Measurements from ENCODE around the gene IQCK.

GRCh38 chr16:19754644-19755036 lies 36.6 kb downstream of the IQCK start:
- TF ChIP-seq, protein P1, sequence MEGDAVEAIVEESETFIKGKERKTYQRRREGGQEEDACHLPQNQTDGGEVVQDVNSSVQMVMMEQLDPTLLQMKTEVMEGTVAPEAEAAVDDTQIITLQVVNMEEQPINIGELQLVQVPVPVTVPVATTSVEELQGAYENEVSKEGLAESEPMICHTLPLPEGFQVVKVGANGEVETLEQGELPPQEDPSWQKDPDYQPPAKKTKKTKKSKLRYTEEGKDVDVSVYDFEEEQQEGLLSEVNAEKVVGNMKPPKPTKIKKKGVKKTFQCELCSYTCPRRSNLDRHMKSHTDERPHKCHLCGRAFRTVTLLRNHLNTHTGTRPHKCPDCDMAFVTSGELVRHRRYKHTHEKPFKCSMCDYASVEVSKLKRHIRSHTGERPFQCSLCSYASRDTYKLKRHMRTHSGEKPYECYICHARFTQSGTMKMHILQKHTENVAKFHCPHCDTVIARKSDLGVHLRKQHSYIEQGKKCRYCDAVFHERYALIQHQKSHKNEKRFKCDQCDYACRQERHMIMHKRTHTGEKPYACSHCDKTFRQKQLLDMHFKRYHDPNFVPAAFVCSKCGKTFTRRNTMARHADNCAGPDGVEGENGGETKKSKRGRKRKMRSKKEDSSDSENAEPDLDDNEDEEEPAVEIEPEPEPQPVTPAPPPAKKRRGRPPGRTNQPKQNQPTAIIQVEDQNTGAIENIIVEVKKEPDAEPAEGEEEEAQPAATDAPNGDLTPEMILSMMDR (IDR thresholded peaks at IDR 0.05; ENCODE audit: insufficient read depth, low read length, poor library complexity, severe bottlenecking): no peak
- no peak for TF ChIP-seq EZH2phosphoT487 (conservative IDR thresholded peaks at IDR 0.05; ENCODE audit: low read length)

Data from SU-DHL-6 (cell line).